ENCODE measurements around the gene SDS. TPM values are rescaled to one million over a fixed set of nuclear protein-coding genes. Genes with fewer than 3 reads are reported as not detected.

The SDS gene
- total and polyA plus RNA-seq, 2 of the 8 experiments (the other 6 are each of a cell fraction or from before 2014, with no cell fraction given): 0.21 TPM; not detected in 1

DNA sequence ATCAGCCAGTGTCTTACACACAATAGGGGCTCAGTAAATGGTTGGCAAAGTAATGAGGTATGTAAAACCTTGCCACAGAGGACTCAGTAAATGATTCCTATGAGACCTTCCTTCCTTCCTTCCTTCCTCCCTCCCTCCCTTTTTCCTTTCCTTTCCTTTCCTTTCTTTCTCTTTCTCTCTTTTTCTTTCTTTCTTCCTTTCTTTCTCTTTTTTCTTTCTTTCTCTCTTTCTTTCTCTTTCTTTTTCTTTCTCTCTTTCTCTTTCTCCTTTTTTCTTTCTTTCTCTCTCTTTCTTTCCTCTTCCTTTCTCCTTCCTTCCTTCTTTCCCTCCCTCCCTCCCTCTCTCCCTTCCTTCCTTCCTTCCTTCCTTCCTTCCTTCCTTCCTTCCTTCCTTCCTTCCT, 7.5 kb downstream of the SDS start:
- no peak overlapping the region for H3K18ac ChIP-seq (ENCODE audit: extremely low read depth, low read length)
- TF ChIP-seq, protein P1, sequence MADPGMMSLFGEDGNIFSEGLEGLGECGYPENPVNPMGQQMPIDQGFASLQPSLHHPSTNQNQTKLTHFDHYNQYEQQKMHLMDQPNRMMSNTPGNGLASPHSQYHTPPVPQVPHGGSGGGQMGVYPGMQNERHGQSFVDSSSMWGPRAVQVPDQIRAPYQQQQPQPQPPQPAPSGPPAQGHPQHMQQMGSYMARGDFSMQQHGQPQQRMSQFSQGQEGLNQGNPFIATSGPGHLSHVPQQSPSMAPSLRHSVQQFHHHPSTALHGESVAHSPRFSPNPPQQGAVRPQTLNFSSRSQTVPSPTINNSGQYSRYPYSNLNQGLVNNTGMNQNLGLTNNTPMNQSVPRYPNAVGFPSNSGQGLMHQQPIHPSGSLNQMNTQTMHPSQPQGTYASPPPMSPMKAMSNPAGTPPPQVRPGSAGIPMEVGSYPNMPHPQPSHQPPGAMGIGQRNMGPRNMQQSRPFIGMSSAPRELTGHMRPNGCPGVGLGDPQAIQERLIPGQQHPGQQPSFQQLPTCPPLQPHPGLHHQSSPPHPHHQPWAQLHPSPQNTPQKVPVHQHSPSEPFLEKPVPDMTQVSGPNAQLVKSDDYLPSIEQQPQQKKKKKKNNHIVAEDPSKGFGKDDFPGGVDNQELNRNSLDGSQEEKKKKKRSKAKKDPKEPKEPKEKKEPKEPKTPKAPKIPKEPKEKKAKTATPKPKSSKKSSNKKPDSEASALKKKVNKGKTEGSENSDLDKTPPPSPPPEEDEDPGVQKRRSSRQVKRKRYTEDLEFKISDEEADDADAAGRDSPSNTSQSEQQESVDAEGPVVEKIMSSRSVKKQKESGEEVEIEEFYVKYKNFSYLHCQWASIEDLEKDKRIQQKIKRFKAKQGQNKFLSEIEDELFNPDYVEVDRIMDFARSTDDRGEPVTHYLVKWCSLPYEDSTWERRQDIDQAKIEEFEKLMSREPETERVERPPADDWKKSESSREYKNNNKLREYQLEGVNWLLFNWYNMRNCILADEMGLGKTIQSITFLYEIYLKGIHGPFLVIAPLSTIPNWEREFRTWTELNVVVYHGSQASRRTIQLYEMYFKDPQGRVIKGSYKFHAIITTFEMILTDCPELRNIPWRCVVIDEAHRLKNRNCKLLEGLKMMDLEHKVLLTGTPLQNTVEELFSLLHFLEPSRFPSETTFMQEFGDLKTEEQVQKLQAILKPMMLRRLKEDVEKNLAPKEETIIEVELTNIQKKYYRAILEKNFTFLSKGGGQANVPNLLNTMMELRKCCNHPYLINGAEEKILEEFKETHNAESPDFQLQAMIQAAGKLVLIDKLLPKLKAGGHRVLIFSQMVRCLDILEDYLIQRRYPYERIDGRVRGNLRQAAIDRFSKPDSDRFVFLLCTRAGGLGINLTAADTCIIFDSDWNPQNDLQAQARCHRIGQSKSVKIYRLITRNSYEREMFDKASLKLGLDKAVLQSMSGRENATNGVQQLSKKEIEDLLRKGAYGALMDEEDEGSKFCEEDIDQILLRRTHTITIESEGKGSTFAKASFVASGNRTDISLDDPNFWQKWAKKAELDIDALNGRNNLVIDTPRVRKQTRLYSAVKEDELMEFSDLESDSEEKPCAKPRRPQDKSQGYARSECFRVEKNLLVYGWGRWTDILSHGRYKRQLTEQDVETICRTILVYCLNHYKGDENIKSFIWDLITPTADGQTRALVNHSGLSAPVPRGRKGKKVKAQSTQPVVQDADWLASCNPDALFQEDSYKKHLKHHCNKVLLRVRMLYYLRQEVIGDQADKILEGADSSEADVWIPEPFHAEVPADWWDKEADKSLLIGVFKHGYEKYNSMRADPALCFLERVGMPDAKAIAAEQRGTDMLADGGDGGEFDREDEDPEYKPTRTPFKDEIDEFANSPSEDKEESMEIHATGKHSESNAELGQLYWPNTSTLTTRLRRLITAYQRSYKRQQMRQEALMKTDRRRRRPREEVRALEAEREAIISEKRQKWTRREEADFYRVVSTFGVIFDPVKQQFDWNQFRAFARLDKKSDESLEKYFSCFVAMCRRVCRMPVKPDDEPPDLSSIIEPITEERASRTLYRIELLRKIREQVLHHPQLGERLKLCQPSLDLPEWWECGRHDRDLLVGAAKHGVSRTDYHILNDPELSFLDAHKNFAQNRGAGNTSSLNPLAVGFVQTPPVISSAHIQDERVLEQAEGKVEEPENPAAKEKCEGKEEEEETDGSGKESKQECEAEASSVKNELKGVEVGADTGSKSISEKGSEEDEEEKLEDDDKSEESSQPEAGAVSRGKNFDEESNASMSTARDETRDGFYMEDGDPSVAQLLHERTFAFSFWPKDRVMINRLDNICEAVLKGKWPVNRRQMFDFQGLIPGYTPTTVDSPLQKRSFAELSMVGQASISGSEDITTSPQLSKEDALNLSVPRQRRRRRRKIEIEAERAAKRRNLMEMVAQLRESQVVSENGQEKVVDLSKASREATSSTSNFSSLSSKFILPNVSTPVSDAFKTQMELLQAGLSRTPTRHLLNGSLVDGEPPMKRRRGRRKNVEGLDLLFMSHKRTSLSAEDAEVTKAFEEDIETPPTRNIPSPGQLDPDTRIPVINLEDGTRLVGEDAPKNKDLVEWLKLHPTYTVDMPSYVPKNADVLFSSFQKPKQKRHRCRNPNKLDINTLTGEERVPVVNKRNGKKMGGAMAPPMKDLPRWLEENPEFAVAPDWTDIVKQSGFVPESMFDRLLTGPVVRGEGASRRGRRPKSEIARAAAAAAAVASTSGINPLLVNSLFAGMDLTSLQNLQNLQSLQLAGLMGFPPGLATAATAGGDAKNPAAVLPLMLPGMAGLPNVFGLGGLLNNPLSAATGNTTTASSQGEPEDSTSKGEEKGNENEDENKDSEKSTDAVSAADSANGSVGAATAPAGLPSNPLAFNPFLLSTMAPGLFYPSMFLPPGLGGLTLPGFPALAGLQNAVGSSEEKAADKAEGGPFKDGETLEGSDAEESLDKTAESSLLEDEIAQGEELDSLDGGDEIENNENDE (IDR thresholded peaks at IDR 0.05; ENCODE audit: insufficient replicate concordance, low read length): no peak
- TF ChIP-seq CHD1 (IDR thresholded peaks at IDR 0.05; ENCODE audit: low read depth, low read length): no peak

More for the DNA sequence above, 7.5 kb downstream of the SDS start:
- no peak overlapping the region for H3K4me3 ChIP-seq (ENCODE audit: extremely low read depth in 1 of 4, insufficient read depth in 2 of 4, low read depth in 3 of 4, low read length in 4 of 4)
- FAIRE-seq (no peak), DNase-seq (ENCODE audit: low read depth in 1 of 2, low spot score in 2 of 2) (no peak)
- H2BK20ac ChIP-seq (ENCODE audit: low read length): no peak overlapping the region
- no peak overlapping the region for H2AFZ ChIP-seq (ENCODE audit: low read length)
- H2AK5ac ChIP-seq (ENCODE audit: low read depth, low read length): no peak overlapping the region
- H3K36me3 ChIP-seq (ENCODE audit: control insufficient read depth in 2 of 4, insufficient read depth in 4 of 4, low read length in 3 of 4): no peaks in the 10 kb centered on the region
- H3K27ac ChIP-seq (ENCODE audit: low read depth, low read length): no peak overlapping the region
- H4K20me1 ChIP-seq (replicated peaks in 1 of 2; ENCODE audit: control insufficient read depth in 1 of 2, insufficient read depth in 2 of 2, low read length in 2 of 2): peaks cover 0 to 1% of the 10 kb centered on the region in 2 experiments
- no peaks in the 10 kb centered on the region for H3K27me3 ChIP-seq (replicated peaks in 1 of 4; ENCODE audit: control insufficient read depth in 3 of 4, extremely low read depth in 1 of 4, insufficient read depth in 3 of 4, low read length in 3 of 4)
- 0 out of 7 replicates have a peak, but pooled peaks cover 0 to 3% (median 0%) of the 10 kb centered on the region in 4 experiments for H3K4me1 ChIP-seq (replicated peaks in 1 of 4; ENCODE audit: control insufficient read depth in 3 of 4, insufficient read depth in 4 of 4, low read length in 3 of 4)
- no peak overlapping the region for H2BK12ac ChIP-seq (ENCODE audit: low read depth, low read length)
- no peaks in the 10 kb centered on the region for H3K79me1 ChIP-seq (ENCODE audit: low read depth, low read length)
- no peak overlapping the region for H3K4ac ChIP-seq (replicated peaks; ENCODE audit: insufficient read length, low read depth, low read length)
- H3K79me2 ChIP-seq (ENCODE audit: control insufficient read depth in 1 of 2, insufficient read depth in 2 of 2, low read length in 2 of 2): no peaks in the 10 kb centered on the region
- ChIA-PET POLR2A (ENCODE audit: partially characterized antibody) (no interaction called here), CTCF (ENCODE audit: partially characterized antibody) (no interaction called here)
- H4K91ac ChIP-seq (replicated peaks; ENCODE audit: insufficient read length, low read length): no peak overlapping the region
- H2BK5ac ChIP-seq (ENCODE audit: low read depth, low read length): no peak overlapping the region
- no peak overlapping the region for H2BK15ac ChIP-seq (ENCODE audit: low read length)
- H3K23me2 ChIP-seq (ENCODE audit: low read depth, low read length): 0 out of 2 replicates have a peak, but pooled peaks cover 1% of the 10 kb centered on the region
- H3K4me2 ChIP-seq (ENCODE audit: insufficient read depth in 1 of 2, low read depth in 2 of 2, low read length in 2 of 2): no peak overlapping the region
- no peak overlapping the region for H4K5ac ChIP-seq (ENCODE audit: insufficient read length, low read depth, low read length)
- no peaks in the 10 kb centered on the region for H3K9me3 ChIP-seq (ENCODE audit: insufficient read depth in 2 of 2, low read depth in 1 of 2, low read length in 1 of 2)
- no peak overlapping the region for H2BK120ac ChIP-seq (replicated peaks; ENCODE audit: low read depth, low read length)
- no peak overlapping the region for H4K8ac ChIP-seq (ENCODE audit: extremely low read depth, insufficient read depth, low read length)
- no peak overlapping the region for H3K56ac ChIP-seq (replicated peaks; ENCODE audit: insufficient read length, low read depth, low read length)
- no peak overlapping the region for H3K9ac ChIP-seq (replicated peaks in 1 of 4; ENCODE audit: extremely low read depth in 1 of 4, low read depth in 3 of 4, low read length in 3 of 4)
- H3K23ac ChIP-seq (ENCODE audit: insufficient read length): no peak overlapping the region
- no peak overlapping the region for H3K14ac ChIP-seq (ENCODE audit: insufficient read length)
